HCT116 (cell line): ENCODE data around the gene GRIK4.

Experiments used
- CEBPB ChIP-seq: IDR thresholded peaks from 2 replicates; pipeline ENCODE4 v1.6.1; 2012; ENCODE audit warnings: low read depth
- CTCF ChIP-seq, 3 experiments: fragments of 200-600 bp in 1 of 3; sonication (generic) in 1 of 3; IDR thresholded peaks in 2 of 3; conservative IDR thresholded peaks in 1 of 3; 2 replicates each; pipeline ENCODE4 v1.5.1; 2012 to 2017; ENCODE audit warnings: low read depth in 2 of 3, low read length in 2 of 3, antibody characterized with exemption in 1 of 3, borderline replicate concordance in 1 of 3, control low read depth in 1 of 3, mild to moderate bottlenecking in 1 of 3, mixed read lengths in 1 of 3, mixed run types in 1 of 3, moderate library complexity in 1 of 3; ENCODE audit not compliant: insufficient read depth in 1 of 3
- POLR2AphosphoS5 ChIP-seq: IDR thresholded peaks from 2 replicates; pipeline ENCODE4 v1.6.1; 2011; ENCODE audit warnings: mild to moderate bottlenecking, low read depth, low read length, moderate library complexity
- ZBTB33 ChIP-seq: IDR thresholded peaks from 2 replicates; pipeline ENCODE4 v1.6.1; 2011; ENCODE audit warnings: mild to moderate bottlenecking, low read length, moderate library complexity; ENCODE audit not compliant: insufficient replicate concordance; ENCODE audit errors: extremely low read depth

- TF ChIP-seq POLR2AphosphoS5 (no peak), ZBTB33 (no peak), CEBPB (no peak), CTCF (IDR thresholded peaks at IDR 0.05 in 2 of 3, conservative IDR thresholded peaks at IDR 0.05 in 1 of 3; ENCODE audit: borderline replicate concordance in 1 of 3, insufficient read depth in 1 of 3, low read depth in 2 of 3, low read length in 2 of 3) (no peak)
Measured at GRCh38 chr11:120964857-120965256, 453.3 kb downstream of the GRIK4 start.
